Effector memory CD8-positive, alpha-beta T cell (primary cell): ENCODE data around the gene WDR5B.
A peak's percentile ranks its signal among the peaks of the same experiment; 100 is the strongest.

Experiments
- ATAC-seq: fragments of 150-1000 bp; cut with Tn5 transposase; replicated peaks from 2 replicates; pipeline ENCODE4 v1.10.0; 2021; ENCODE audit warnings: mild to moderate bottlenecking, moderate library complexity
- DNase-seq, 3 experiments: peaks; one replicate each; pipeline ENCODE4 v3.0.0; 2021
- H3K27ac Mint-ChIP-seq, 2 donors: one replicate each; pipeline ENCODE4 v1.8.0; 2022; ENCODE audit warnings: mild to moderate bottlenecking in 2 of 2, mixed read lengths in 2 of 2, moderate library complexity in 2 of 2
- H3K27me3 Mint-ChIP-seq, 2 donors: one replicate each; pipeline ENCODE4 v1.8.0; 2022; ENCODE audit warnings: mixed read lengths in 2 of 2
- H3K36me3 Mint-ChIP-seq: one replicate; pipeline ENCODE4 v1.8.0; 2022; ENCODE audit warnings: mild to moderate bottlenecking, moderate library complexity, mixed read lengths; ENCODE audit not compliant: insufficient read depth
- H3K4me1 Mint-ChIP-seq, 2 donors: one replicate each; pipeline ENCODE4 v1.8.0; 2022; ENCODE audit warnings: low read depth in 2 of 2, mixed read lengths in 2 of 2
- H3K4me3 Mint-ChIP-seq, 2 donors: one replicate each; pipeline ENCODE4 v1.8.0; 2022; ENCODE audit warnings: mild to moderate bottlenecking in 2 of 2, mixed read lengths in 2 of 2, moderate library complexity in 2 of 2
- H3K9me3 Mint-ChIP-seq, 2 donors: one replicate each; pipeline ENCODE4 v1.8.0; 2022; ENCODE audit warnings: mixed read lengths in 2 of 2

Gene WDR5B

DNA sequence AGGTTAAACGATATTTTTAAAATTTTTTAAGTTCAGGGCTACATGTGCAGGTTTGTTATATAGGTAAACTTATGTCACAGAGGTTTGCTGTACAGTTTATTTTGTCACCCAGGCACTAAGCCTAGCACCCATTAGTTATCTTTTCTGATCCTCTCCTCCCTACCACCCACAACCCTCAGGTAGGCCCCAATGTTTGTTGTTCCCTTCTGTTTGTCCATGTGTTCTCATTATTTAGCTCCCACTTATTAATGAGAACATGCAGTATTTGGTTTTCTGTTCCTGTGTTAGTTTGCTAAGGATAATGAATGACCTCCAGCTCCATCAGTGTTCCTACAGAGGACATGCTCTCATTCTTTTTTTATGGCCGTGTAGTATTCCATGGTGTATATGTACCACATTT lies 16.9 kb downstream of the WDR5B start:
- H3K36me3 Mint-ChIP-seq, result no peaks in the 10 kb centered on the region
- H3K27me3 Mint-ChIP-seq, result no peaks in the 10 kb centered on the region
- ATAC-seq (no peak), DNase-seq (no peak)
- H3K27ac Mint-ChIP-seq, result no peak overlapping the region
- H3K9me3 Mint-ChIP-seq, result no peaks in the 10 kb centered on the region
- peaks cover 3 to 4% of the 10 kb centered on the region in 2 donors for H3K4me1 Mint-ChIP-seq
- no peak overlapping the region for H3K4me3 Mint-ChIP-seq

DNA sequence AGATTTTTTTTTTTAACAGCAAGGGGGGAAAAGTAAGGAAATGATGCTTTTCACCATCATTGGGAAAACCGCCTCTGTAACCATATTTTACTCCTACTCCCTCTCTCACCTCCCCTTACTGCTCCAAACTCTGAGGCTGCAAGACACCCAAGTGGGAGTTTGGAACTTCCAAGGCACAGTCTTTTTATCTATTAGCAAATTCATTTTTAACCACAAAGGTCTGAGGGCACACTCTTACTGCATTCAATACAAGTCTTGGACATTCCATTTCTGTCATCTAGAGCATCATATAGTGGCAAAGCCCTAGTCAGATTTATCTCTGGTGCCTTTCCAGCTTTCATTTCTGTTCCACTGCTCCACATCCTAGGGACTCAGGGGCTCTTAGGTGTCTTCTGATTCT lies 18.7 kb downstream of the WDR5B start:
- ATAC-seq, result no peak
- no peak for DNase-seq
- no peaks in the 10 kb centered on the region for H3K27me3 Mint-ChIP-seq
- H3K4me3 Mint-ChIP-seq, result no peak overlapping the region
- H3K27ac Mint-ChIP-seq, result no peak overlapping the region
- H3K36me3 Mint-ChIP-seq, result no peaks in the 10 kb centered on the region
- peaks cover 3 to 4% of the 10 kb centered on the region in 2 donors for H3K4me1 Mint-ChIP-seq
- no peaks in the 10 kb centered on the region for H3K9me3 Mint-ChIP-seq

DNA sequence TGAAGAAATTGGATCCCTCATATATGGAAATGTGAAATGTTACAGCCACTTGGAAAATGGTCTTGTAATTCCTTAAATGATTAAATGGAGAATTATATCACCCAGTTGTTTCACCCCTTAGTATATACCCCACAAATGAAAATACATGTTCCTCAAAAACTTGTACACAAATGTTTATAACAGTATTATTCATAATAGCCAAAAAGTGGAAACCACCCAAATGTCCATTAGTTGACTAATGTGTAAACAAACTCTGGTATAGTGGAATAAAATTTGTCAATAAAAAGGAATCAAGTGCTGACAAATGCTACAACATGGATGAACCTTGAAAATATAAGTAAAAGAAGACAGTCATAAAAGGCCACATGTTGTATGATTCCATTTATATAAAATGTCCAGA lies 19.4 kb downstream of the WDR5B start:
- ATAC-seq, result no peak
- Mint-ChIP-seq H3K9me3 (no peaks in the 10 kb centered on the region), H3K4me1 (peaks cover 0 to 4% of the 10 kb centered on the region in 2 donors), H3K36me3 (no peaks in the 10 kb centered on the region), H3K27me3 (no peaks in the 10 kb centered on the region), H3K27ac (no peak overlapping the region), H3K4me3 (no peak overlapping the region)
- no peak for DNase-seq

GRCh38 chr3:122395582-122395981 lies 20.3 kb downstream of the WDR5B start:
- ATAC-seq (no peak), DNase-seq (no peak)
- H3K4me3 Mint-ChIP-seq, result no peak overlapping the region
- H3K9me3 Mint-ChIP-seq, result no peaks in the 10 kb centered on the region
- H3K27me3 Mint-ChIP-seq, result no peaks in the 10 kb centered on the region
- no peak overlapping the region for H3K27ac Mint-ChIP-seq
- H3K36me3 Mint-ChIP-seq, result no peaks in the 10 kb centered on the region
- H3K4me1 Mint-ChIP-seq, result peaks cover 0 to 4% of the 10 kb centered on the region in 2 donors

DNA sequence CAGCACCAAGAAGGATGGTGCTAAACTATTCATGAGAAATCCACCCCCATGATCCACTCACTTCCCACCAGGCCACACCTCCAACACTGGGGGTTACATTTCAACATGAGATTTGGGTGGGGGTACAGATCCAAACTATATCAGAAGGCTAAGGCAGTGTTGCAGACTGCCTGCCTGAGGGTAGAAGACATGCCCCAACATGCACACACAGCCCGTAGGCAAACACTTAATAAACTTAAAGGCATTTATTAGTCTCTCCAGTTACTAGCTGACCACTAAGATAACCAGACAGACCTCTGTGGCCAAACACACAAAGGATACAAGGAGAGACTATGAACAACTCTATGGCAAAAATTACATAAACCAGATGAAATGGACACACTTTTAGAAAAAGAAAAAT lies 21.7 kb downstream of the WDR5B start:
- H3K27me3 Mint-ChIP-seq, result no peaks in the 10 kb centered on the region
- H3K27ac Mint-ChIP-seq, result no peak overlapping the region
- ATAC-seq (no peak), DNase-seq (no peak)
- H3K4me1 Mint-ChIP-seq, result peaks cover 0 to 4% of the 10 kb centered on the region in 2 donors
- no peak overlapping the region for H3K4me3 Mint-ChIP-seq
- H3K9me3 Mint-ChIP-seq, result no peaks in the 10 kb centered on the region
- no peaks in the 10 kb centered on the region for H3K36me3 Mint-ChIP-seq

GRCh38 chr3:122392868-122393844 lies 22.7 kb downstream of the WDR5B start:
- peak in 1 of 3 experiments; percentile 16 for DNase-seq

DNA sequence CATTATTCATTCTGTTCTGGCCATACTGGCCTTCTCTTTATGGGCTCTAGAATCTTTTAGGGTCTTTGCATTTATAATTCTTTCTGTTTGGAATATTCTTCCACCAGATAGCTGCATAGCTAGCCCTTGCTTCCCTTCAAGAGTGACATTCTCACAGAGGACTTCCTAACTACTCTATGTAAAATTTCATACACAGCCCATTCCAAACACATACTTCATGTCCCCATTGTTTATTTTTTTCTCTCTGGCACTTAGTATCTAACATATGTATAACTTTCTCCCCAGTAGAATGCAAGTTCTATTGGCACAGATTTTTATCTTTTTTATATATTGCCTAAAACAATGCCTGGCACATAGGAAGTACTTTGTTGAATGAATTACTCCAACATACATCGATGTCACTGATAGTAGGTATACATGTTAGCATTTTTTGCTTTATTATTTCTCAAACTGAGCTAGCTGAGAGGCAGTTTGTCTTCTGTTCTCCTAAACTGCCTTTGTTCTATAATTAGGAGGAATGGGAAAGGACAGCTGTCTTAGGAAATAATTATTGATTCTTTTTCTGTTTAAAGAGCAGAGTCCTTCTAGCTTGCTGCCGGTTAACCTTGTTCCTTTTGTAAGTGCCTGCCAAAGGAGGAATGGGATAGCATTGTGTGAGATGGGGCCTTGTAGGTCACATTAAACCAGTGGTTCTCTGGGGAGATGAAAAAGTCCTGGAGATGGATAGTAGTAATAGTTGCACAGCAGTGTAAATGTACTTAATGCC lies 24.0 kb downstream of the WDR5B start:
- DNase-seq (no peak), ATAC-seq (no peak)
- Mint-ChIP-seq H3K27me3 (no peaks in the 10 kb centered on the region), H3K27ac (no peak overlapping the region), H3K4me3 (no peak overlapping the region), H3K9me3 (no peaks in the 10 kb centered on the region), H3K4me1 (peaks cover 0 to 5% of the 10 kb centered on the region in 2 donors), H3K36me3 (peaks cover 6% of the 10 kb centered on the region)

More at GRCh38 chr3:122392868-122393844, 22.7 kb downstream of the WDR5B start:
- H3K9me3 Mint-ChIP-seq, result no peaks in the 10 kb centered on the region
- H3K36me3 Mint-ChIP-seq, result peaks cover 6% of the 10 kb centered on the region
- H3K27me3 Mint-ChIP-seq, result no peaks in the 10 kb centered on the region
- peaks cover 0 to 5% of the 10 kb centered on the region in 2 donors for H3K4me1 Mint-ChIP-seq
- no peak overlapping the region for H3K27ac Mint-ChIP-seq
- ATAC-seq, result peak; percentile 51
- no peak overlapping the region for H3K4me3 Mint-ChIP-seq

- Mint-ChIP-seq H3K4me3 (no peak overlapping the region), H3K27ac (no peak overlapping the region), H3K36me3 (peaks cover 6% of the 10 kb centered on the region), H3K4me1 (peaks cover 0 to 5% of the 10 kb centered on the region in 2 donors), H3K9me3 (no peaks in the 10 kb centered on the region), H3K27me3 (no peaks in the 10 kb centered on the region)
- ATAC-seq (no peak), DNase-seq (no peak)
Observed at GRCh38 chr3:122390665-122391064, 25.2 kb downstream of the WDR5B start.

DNA sequence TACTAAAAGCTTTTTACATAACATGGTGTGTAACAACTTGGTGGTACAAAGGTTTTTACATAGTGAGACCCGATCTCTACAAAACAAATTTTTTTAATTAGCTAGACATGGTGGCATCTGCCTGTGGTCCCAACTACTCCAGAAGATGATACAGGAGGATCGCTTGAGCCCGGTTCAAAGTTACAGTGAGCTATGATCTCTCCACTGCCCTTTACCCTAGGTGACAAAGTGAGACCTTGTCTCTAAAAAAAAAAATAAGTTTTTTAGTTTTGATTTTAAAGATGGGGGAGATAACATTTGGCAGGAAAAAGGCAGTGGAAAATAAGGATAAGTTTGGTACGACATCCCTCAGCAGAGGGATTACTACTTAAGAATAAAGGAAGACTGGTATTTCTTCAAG lies 26.0 kb downstream of the WDR5B start:
- no peak overlapping the region for H3K4me3 Mint-ChIP-seq

GRCh38 chr3:122389197-122389596 lies 26.7 kb downstream of the WDR5B start:
- Mint-ChIP-seq H3K27ac (no peak overlapping the region), H3K36me3 (peaks cover 8% of the 10 kb centered on the region), H3K27me3 (no peaks in the 10 kb centered on the region), H3K4me3 (no peak overlapping the region), H3K9me3 (no peaks in the 10 kb centered on the region), H3K4me1 (peaks cover 6 to 7% of the 10 kb centered on the region in 2 donors)
- DNase-seq (no peak), ATAC-seq (no peak)

More for the DNA sequence above, 26.0 kb downstream of the WDR5B start:
- no peak overlapping the region for H3K27ac Mint-ChIP-seq
- H3K9me3 Mint-ChIP-seq, result no peaks in the 10 kb centered on the region
- peaks cover 0 to 3% of the 10 kb centered on the region in 2 donors for H3K4me1 Mint-ChIP-seq
- ATAC-seq (no peak), DNase-seq (no peak)
- H3K36me3 Mint-ChIP-seq, result peaks cover 6% of the 10 kb centered on the region
- H3K27me3 Mint-ChIP-seq, result no peaks in the 10 kb centered on the region

GRCh38 chr3:122387709-122388108 lies 28.2 kb downstream of the WDR5B start:
- Mint-ChIP-seq H3K4me1 (peaks cover 13 to 15% of the 10 kb centered on the region in 2 donors), H3K27ac (no peak overlapping the region)

DNA sequence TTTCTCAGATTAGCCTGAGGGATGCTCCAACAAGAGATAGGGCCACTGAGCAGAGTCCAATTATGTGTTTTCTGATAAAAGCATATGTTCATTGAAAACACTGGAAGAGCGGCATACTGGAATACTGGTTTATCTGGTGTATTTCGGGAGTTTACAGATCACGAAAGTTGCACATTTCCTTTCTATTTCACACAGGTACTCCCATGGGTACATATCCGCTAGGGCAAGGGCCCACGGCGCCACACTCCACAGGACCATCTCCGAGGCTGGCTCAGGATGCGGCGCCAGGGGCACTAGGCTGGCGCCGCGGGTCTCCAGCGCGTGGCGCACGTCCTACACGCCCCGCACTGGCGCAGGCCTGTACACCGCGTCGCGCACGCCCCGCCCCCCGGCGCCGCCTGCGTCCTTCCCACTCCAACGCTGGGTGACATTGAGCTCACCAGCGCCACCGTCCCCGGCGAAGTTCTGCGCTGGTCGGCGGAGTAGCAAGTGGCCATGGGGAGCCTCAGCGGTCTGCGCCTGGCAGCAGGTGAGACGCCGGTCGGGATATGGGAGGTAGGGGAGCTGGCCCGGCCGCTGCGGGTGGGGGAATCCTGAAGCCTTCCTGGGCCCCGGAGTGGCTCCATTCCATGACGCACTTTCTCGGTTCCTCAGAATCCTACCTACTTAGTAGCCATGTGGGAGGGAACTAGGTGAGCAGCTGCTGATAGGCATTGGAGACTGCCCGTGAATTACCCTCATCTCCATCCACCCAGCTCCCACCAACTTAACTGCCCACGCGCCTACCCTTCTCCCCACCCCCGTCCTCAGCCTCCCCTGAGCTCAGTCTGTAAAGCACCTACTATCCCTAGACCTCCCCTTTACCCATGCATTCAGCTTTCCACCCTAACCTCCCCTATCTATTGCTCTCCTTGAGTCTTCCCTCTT lies 31.8 kb downstream of the WDR5B start, which contains the start of gene FAM162A:
Gene FAM162A, plus strand, starts transcription at position 412 of the 927 bp plus-strand sequence. Its CDS starts 84 bp downstream, at position 496.
- ATAC-seq (peak; percentile 93), DNase-seq (peak; percentile 90 to 92 (median 92))
- H3K4me3 Mint-ChIP-seq, result peak within 1 kb of the TSS; percentile 91 to 92
- peaks cover 18% of the 10 kb centered on the region in 2 donors for H3K4me1 Mint-ChIP-seq
- H3K27ac Mint-ChIP-seq, result peak within 1 kb of the TSS; percentile 85 to 92
- no peaks in the 10 kb centered on the region for H3K27me3 Mint-ChIP-seq
- H3K9me3 Mint-ChIP-seq, result no peaks in the 10 kb centered on the region
- peaks cover 17% of the 10 kb centered on the region for H3K36me3 Mint-ChIP-seq

More at GRCh38 chr3:122387709-122388108, 28.2 kb downstream of the WDR5B start:
- Mint-ChIP-seq H3K4me3 (no peak overlapping the region), H3K27me3 (no peaks in the 10 kb centered on the region), H3K36me3 (peaks cover 18% of the 10 kb centered on the region), H3K9me3 (no peaks in the 10 kb centered on the region)
- ATAC-seq (no peak), DNase-seq (no peak)
